KMS-11 (cell line): ENCODE results near the gene PRB3.

Experiments
- H2AFZ ChIP-seq: fragments of 200-600 bp; sonication (generic); 2 replicates; pipeline ENCODE4 v1.6.1; 2016; ENCODE audit warnings: antibody characterized with exemption, mixed run types, low read depth
- H3K27ac ChIP-seq: fragments of 200-600 bp; sonication (generic); 2 replicates; pipeline ENCODE4 v1.6.1; 2016; ENCODE audit warnings: mild to moderate bottlenecking, mixed run types
- H3K27me3 ChIP-seq: fragments of 200-600 bp; sonication (generic); 2 replicates; pipeline ENCODE4 v1.6.1; 2017; ENCODE audit warnings: mild to moderate bottlenecking, low read depth, mixed run types, moderate library complexity; ENCODE audit not compliant: insufficient read depth
- H3K36me3 ChIP-seq: fragments of 200-600 bp; sonication (generic); 2 replicates; pipeline ENCODE4 v1.6.1; 2017; ENCODE audit warnings: mild to moderate bottlenecking, mixed run types; ENCODE audit not compliant: insufficient read depth
- H3K4me1 ChIP-seq: fragments of 200-600 bp; sonication (generic); 2 replicates; pipeline ENCODE4 v1.6.1; 2016; ENCODE audit warnings: mild to moderate bottlenecking, low read depth, mixed run types; ENCODE audit not compliant: poor library complexity, severe bottlenecking
- H3K4me2 ChIP-seq: fragments of 200-600 bp; sonication (generic); 2 replicates; pipeline ENCODE4 v1.7.0; 2016; ENCODE audit warnings: mild to moderate bottlenecking, mixed run types
- H3K4me3 ChIP-seq: fragments of 200-600 bp; sonication (generic); IDR thresholded peaks from 2 replicates; pipeline ENCODE4 v1.6.1; 2017; ENCODE audit warnings: low read depth, low read length, mixed read lengths; ENCODE audit not compliant: insufficient read depth
- H3K79me2 ChIP-seq: fragments of 200-600 bp; sonication (generic); 2 replicates; pipeline ENCODE4 v1.6.1; 2016; ENCODE audit warnings: low read depth, mixed run types; ENCODE audit not compliant: insufficient read depth
- H3K9ac ChIP-seq: fragments of 200-600 bp; sonication (generic); 2 replicates; pipeline ENCODE4 v1.6.1; 2016; ENCODE audit warnings: mild to moderate bottlenecking, mixed run types
- H4K20me1 ChIP-seq: fragments of 200-600 bp; sonication (generic); 2 replicates; pipeline ENCODE4 v1.6.1; 2016; ENCODE audit warnings: mild to moderate bottlenecking, mixed run types; ENCODE audit not compliant: insufficient read depth
- TF ChIP-seq, protein P1 (sequence below): fragments of 200-600 bp; sonication (generic); conservative IDR thresholded peaks from 2 replicates; pipeline ENCODE4 v1.6.1; 2017; ENCODE audit warnings: low read depth, mild to moderate bottlenecking, antibody characterized with exemption, low read length, moderate library complexity, mixed read lengths

Gene PRB3

DNA sequence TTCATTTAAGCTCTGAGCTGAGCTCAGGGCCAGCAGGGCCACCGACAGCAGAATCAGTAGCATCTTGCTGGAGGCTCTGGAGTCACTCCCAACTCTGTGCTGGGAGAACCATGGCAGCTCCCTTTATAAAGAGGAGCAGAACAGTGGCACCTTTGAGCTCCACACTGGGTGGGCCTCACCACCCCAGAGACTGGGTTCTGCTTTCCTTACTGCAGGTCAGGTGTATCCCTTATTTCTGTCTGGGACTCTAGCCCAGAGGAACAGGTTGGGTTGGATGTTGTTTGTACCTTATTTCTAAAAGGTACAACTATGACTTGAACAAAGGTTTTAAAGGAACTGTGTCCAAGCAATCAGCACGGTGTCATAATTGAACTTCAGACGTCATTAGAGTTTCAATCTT lies at the start of gene PRB3:
Gene PRB3, minus strand, starts transcription at position 101 of the 400 bp plus-strand sequence. Its CDS starts 38 bp downstream, at position 63.
- no peak within 1 kb of the TSS for H2AFZ ChIP-seq
- no peak within 1 kb of the TSS for H3K27ac ChIP-seq
- H3K27me3 ChIP-seq, result no peaks in the 10 kb centered on the region
- H3K4me1 ChIP-seq, result no peaks in the 10 kb centered on the region
- no peaks in the 10 kb centered on the region for H3K79me2 ChIP-seq
- no peaks in the 10 kb centered on the region for H4K20me1 ChIP-seq
- H3K9ac ChIP-seq, result no peak within 1 kb of the TSS
- H3K4me3 ChIP-seq, result no peak within 1 kb of the TSS
- TF ChIP-seq, protein P1, sequence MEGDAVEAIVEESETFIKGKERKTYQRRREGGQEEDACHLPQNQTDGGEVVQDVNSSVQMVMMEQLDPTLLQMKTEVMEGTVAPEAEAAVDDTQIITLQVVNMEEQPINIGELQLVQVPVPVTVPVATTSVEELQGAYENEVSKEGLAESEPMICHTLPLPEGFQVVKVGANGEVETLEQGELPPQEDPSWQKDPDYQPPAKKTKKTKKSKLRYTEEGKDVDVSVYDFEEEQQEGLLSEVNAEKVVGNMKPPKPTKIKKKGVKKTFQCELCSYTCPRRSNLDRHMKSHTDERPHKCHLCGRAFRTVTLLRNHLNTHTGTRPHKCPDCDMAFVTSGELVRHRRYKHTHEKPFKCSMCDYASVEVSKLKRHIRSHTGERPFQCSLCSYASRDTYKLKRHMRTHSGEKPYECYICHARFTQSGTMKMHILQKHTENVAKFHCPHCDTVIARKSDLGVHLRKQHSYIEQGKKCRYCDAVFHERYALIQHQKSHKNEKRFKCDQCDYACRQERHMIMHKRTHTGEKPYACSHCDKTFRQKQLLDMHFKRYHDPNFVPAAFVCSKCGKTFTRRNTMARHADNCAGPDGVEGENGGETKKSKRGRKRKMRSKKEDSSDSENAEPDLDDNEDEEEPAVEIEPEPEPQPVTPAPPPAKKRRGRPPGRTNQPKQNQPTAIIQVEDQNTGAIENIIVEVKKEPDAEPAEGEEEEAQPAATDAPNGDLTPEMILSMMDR, result no peak
- H3K36me3 ChIP-seq, result no peaks in the 10 kb centered on the region
- no peak within 1 kb of the TSS for H3K4me2 ChIP-seq

DNA sequence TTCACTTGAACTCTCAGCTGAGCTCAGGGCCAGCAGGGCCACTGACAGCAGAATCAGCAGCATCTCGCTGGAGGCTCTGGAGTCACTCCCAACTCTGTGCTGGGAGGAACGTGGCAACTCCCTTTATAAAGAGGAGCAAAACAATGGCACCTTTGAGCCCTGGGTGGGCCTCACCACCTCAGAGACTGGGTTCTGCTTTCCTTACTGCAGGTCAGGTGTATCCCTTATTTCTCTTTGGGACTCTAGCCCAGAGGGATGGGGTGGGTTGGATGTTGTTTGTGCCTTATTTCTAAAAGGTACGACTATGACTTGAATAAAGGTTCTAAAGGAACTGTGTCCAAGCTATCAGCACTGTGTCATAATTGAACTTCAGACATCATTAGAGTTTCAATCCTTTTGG lies 40.8 kb upstream of the PRB3 start, which contains the start of gene PRB4:
Gene PRB4, minus strand, starts transcription at position 101 of the 400 bp plus-strand sequence. Its CDS starts 38 bp downstream, at position 63.
- H3K36me3 ChIP-seq, result no peaks in the 10 kb centered on the region
- TF ChIP-seq, protein P1, result no peak
- H3K27ac ChIP-seq, result no peak within 1 kb of the TSS
- no peak within 1 kb of the TSS for H3K4me2 ChIP-seq
- no peak within 1 kb of the TSS for H2AFZ ChIP-seq
- H3K27me3 ChIP-seq, result no peaks in the 10 kb centered on the region
- no peaks in the 10 kb centered on the region for H3K79me2 ChIP-seq
- H3K9ac ChIP-seq, result no peak within 1 kb of the TSS
- H4K20me1 ChIP-seq, result no peaks in the 10 kb centered on the region
- no peak within 1 kb of the TSS for H3K4me3 ChIP-seq
- H3K4me1 ChIP-seq, result no peaks in the 10 kb centered on the region

DNA sequence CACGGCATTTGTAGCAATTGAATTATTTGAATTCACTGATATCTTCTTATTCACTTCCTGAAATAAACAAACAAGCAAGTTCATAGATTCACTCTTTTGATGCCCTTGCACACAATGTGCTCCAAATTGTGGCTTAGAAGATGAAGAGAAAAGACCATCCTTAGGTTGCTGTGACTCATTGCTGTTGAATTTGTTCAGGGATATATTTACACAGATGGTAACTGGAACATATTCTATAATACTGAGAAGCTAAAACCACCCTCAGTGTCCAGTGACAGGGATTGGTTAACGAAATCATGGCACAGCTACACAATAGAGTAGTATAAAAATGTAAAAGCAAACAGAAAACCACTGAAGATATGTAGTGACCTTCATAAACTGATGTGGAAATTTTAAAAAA lies 37.6 kb upstream of the PRB3 start:
- no peaks in the 10 kb centered on the region for H3K79me2 ChIP-seq
- no peak overlapping the region for H3K4me3 ChIP-seq
- H3K27me3 ChIP-seq, result no peaks in the 10 kb centered on the region
- TF ChIP-seq, protein P1, result no peak
- no peak overlapping the region for H3K4me2 ChIP-seq
- H3K9ac ChIP-seq, result no peak overlapping the region
- H2AFZ ChIP-seq, result no peak overlapping the region
- H3K36me3 ChIP-seq, result no peaks in the 10 kb centered on the region
- no peak overlapping the region for H3K27ac ChIP-seq
- no peaks in the 10 kb centered on the region for H3K4me1 ChIP-seq
- no peaks in the 10 kb centered on the region for H4K20me1 ChIP-seq

DNA sequence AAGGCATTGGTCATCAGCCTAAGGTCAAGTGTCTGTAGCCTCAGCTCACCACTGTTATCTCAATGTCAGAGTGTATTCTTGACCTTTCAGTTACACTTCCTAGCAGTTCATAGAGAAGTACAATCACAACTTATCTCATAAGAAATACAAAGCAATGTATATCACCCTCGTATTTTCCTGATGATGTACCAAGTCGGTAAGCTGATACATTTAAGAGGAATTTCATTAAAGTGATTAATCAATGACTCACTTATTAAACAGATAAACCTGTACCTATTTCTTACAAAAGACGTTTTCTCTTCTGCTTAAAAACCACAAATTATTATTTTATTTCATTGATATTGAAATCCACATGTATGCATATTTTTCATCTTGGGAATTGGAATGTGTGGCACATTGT lies 3.9 kb upstream of the PRB3 start:
- Histone ChIP-seq H3K4me1 (no peaks in the 10 kb centered on the region), H4K20me1 (no peaks in the 10 kb centered on the region), H3K9ac (no peak overlapping the region), H3K27ac (no peak overlapping the region), H3K4me3 (no peak overlapping the region), H3K79me2 (no peaks in the 10 kb centered on the region), H3K36me3 (no peaks in the 10 kb centered on the region), H2AFZ (no peak overlapping the region), H3K27me3 (no peaks in the 10 kb centered on the region), H3K4me2 (no peak overlapping the region)
- TF ChIP-seq, protein P1, result no peak
